Adipocyte (in vitro differentiated cells): ENCODE measurements around the gene SDE2.
"Not testable (repeated sequence)": the region's sequence is repeated elsewhere in the genome, so short reads cannot be mapped to it uniquely, and the experiment has no call there.

Experiments used
- DNase-seq: peaks from one replicate; pipeline ENCODE4 v3.0.0-alpha.2; 2015; ENCODE audit warnings: low read depth
- H3K27me3 ChIP-seq: replicated peaks from 2 replicates; pipeline ENCODE4 v1.7.0; 2013; ENCODE audit warnings: mild to moderate bottlenecking, low read length, moderate library complexity; ENCODE audit not compliant: control insufficient read depth, insufficient read depth
- H3K36me3 ChIP-seq: 2 replicates; pipeline ENCODE4 v1.7.0; 2013; ENCODE audit warnings: low read length, mild to moderate bottlenecking, moderate library complexity; ENCODE audit not compliant: control insufficient read depth, insufficient read depth, severe bottlenecking
- H3K4me1 ChIP-seq: 2 replicates; pipeline ENCODE4 v1.7.0; 2013; ENCODE audit warnings: mild to moderate bottlenecking, low read length, moderate library complexity; ENCODE audit not compliant: control insufficient read depth, insufficient read depth
- H3K4me3 ChIP-seq: 2 replicates; pipeline ENCODE4 v1.7.0; 2013; ENCODE audit warnings: mild to moderate bottlenecking, low read length, moderate library complexity
- H3K9ac ChIP-seq: 2 replicates; pipeline ENCODE4 v1.7.0; 2013; ENCODE audit warnings: mild to moderate bottlenecking, low read length, moderate library complexity
- H3K9me3 ChIP-seq: 2 replicates; pipeline ENCODE4 v1.7.0; 2013; ENCODE audit warnings: mild to moderate bottlenecking, low read length, moderate library complexity; ENCODE audit not compliant: control insufficient read depth

Gene SDE2

GRCh38 chr1:226006686-226007085 is 7.5 kb upstream of the SDE2 start:
- H3K36me3 ChIP-seq: no peaks in the 10 kb centered on the region
- H3K4me3 ChIP-seq: no peak overlapping the region
- DNase-seq: no peak
- peaks cover 13% of the 10 kb centered on the region for H3K4me1 ChIP-seq
- no peaks in the 10 kb centered on the region for H3K9me3 ChIP-seq
- no peak overlapping the region for H3K9ac ChIP-seq
- peaks cover 4% of the 10 kb centered on the region for H3K27me3 ChIP-seq

GRCh38 chr1:226004396-226004795 is 5.3 kb upstream of the SDE2 start:
- no peak for DNase-seq
- Histone ChIP-seq H3K9ac (no peak overlapping the region), H3K36me3 (no peaks in the 10 kb centered on the region)

DNA sequence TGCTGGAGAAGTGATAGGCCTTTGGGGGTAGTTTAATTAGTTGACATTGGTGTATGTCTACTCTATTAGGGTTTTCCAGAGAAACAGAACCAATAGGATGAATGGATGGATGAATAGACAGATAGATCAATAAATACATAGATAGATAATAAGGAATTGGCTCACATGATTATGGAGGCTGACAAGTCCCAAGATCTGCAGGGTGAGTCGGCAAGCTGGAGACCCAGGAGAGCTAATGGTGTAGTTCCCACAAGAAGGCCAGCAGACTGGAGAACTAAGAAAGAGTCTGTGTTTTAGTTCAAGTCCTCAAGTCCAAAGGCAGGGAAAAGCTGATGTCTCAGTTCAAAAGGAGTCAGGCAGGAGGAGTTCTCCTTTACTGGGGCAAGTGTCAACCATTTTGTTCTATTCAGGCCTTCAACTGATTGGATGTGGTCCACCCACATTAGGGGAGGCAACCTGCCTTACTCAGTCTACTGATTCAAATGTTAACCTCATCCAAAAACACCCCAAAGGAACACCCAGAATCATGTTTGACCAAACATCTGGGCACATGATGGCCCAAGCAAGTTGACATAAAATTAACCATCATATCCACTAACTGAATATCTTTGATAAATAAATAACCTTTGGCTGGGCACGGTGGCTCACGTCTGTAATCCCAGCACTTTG is 4.5 kb upstream of the SDE2 start:
- Histone ChIP-seq H3K4me3 (no peak overlapping the region), H3K4me1 (peaks cover 22% of the 10 kb centered on the region), H3K36me3 (no peaks in the 10 kb centered on the region), H3K9me3 (no peaks in the 10 kb centered on the region), H3K27me3 (no peaks in the 10 kb centered on the region), H3K9ac (no peak overlapping the region)
- DNase-seq: no peak

More at GRCh38 chr1:226004396-226004795, 5.3 kb upstream of the SDE2 start:
- no peaks in the 10 kb centered on the region for H3K9me3 ChIP-seq
- peaks cover 22% of the 10 kb centered on the region for H3K4me1 ChIP-seq
- no peak overlapping the region for H3K4me3 ChIP-seq
- no peaks in the 10 kb centered on the region for H3K27me3 ChIP-seq

DNA sequence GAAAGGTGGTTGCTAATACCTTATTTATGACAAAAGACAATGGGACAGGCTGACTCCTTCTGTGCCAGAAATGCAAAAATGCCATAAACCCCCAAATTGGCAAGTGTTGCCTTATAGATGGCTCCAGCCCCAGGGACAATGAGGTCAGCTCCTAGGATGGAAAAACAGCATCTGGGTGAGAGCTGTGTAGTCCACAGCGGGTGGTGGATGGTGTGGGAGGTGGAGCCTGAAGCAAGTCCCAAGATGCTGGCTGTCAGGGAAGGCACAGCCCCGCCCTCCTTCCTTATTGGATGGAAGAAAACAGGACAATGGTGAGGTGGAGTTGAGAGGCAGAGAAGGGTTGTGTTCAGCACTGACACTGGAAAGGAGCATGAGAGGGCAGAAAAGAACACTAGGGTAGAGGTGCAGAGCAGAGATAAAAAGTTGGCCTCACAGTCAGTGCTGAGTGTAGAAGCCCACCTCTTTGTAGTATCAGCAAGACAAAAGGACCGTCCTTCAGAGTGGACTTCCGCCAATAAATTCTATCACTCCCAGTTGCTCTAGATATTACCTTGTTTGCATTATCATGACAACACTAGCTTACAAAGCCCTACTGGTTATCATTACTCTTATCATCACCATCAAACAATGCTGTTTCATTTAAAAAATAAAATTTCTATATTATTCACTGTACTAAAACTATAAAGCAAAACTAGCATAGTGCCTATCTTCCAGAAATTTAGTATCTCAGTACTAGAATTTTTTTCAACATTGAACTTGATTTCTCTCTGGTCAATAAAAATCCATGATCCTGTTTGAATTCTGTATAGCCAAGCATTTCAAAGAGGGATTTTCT is 3.7 kb upstream of the SDE2 start:
- no peak overlapping the region for H3K4me3 ChIP-seq
- DNase-seq: no peak

DNA sequence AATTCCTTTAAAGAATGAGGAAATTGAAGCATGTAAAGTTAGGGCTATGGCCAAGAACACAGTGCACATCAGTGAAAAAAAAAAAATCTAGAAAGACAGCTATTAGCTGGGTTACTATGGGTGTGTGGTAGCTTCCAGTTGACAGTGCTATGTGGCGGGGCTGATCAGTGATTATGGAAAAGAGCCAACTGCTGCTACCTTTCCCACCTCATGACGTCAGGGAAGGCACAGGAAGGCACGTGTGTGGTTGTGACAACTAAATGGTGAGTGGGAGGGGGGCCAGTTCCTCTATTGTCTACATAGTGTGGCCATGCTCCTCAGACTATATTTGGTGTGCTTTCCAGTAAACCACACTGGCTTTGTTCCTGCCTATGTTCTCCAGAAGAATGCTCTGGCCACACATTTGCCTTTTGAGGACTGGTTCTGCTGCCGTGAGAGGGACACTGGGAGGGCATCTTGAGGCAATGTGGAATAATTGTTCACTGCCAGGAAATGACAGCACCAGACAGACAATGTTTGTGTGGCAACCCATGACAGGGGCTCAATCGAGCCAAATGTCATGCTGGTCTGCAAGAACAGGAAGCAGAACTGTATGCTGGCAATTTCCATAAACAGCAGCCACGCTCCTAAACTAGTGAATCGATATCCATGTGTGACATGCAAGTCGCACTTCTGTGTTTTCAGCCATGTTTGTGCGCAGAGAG is 3.0 kb upstream of the SDE2 start:
- Histone ChIP-seq H3K4me3 (no peak overlapping the region), H3K27me3 (no peaks in the 10 kb centered on the region), H3K9me3 (no peaks in the 10 kb centered on the region), H3K9ac (no peak overlapping the region), H3K4me1 (peaks cover 34% of the 10 kb centered on the region), H3K36me3 (no peaks in the 10 kb centered on the region)
- DNase-seq: no peak

More for the DNA sequence above, 3.7 kb upstream of the SDE2 start:
- Histone ChIP-seq H3K27me3 (no peaks in the 10 kb centered on the region), H3K9me3 (no peaks in the 10 kb centered on the region), H3K9ac (no peak overlapping the region), H3K36me3 (no peaks in the 10 kb centered on the region), H3K4me1 (peaks cover 26% of the 10 kb centered on the region)

DNA sequence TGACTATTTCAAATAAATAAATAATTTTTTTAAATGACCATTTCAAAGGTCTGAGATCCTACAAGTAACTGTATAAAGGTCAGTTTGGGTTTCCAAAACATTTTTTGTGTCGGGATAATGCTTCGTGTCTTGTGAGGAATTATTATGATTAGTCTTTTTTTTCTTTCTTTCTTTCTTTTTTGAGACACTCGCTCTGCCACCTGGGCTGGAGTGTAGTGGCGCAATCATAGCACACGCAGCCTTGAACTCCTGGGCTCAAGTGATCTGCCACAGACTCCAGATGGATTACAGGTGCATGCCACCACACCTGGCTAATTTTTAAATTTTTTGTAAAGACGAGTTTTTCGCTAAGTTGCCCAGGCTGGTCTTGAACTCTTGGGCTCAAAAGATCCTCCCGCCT is 1.9 kb upstream of the SDE2 start:
- no peaks in the 10 kb centered on the region for H3K36me3 ChIP-seq
- H3K27me3 ChIP-seq: no peaks in the 10 kb centered on the region
- H3K9ac ChIP-seq: no peak overlapping the region
- peaks cover 41% of the 10 kb centered on the region for H3K4me1 ChIP-seq
- no peaks in the 10 kb centered on the region for H3K9me3 ChIP-seq
- DNase-seq: no peak
- H3K4me3 ChIP-seq: no peak overlapping the region

- H3K9ac ChIP-seq, H3K27me3 ChIP-seq, H3K4me3 ChIP-seq, H3K36me3 ChIP-seq, H3K9me3 ChIP-seq, DNase-seq: not testable (repeated sequence)
- H3K4me1 ChIP-seq: peaks cover 41% of the 10 kb centered on the region
Measured at GRCh38 chr1:226000493-226001081, 1.4 kb upstream of the SDE2 start.

GRCh38 chr1:225999912-226000337 is 782 bp upstream of the SDE2 start:
- peaks cover 41% of the 10 kb centered on the region for H3K4me1 ChIP-seq
- DNase-seq: no peak
- peak overlapping the region; percentile 82 for H3K4me3 ChIP-seq
- peak overlapping the region; percentile 85 for H3K9ac ChIP-seq
- no peaks in the 10 kb centered on the region for H3K9me3 ChIP-seq
- peaks cover 5% of the 10 kb centered on the region for H3K36me3 ChIP-seq
- H3K27me3 ChIP-seq: no peaks in the 10 kb centered on the region

GRCh38 chr1:225998560-225999226 is 450 bp downstream of the SDE2 start:
- Histone ChIP-seq H3K36me3 (peaks cover 14% of the 10 kb centered on the region), H3K4me1 (peaks cover 42% of the 10 kb centered on the region), H3K4me3 (peak overlapping the region; percentile 99), H3K9me3 (no peaks in the 10 kb centered on the region), H3K9ac (peak overlapping the region; percentile 99), H3K27me3 (no peaks in the 10 kb centered on the region)
- DNase-seq: peak; percentile 61

GRCh38 chr1:225996946-225997545 is 2.1 kb downstream of the SDE2 start:
- Histone ChIP-seq H3K9ac (no peak overlapping the region), H3K27me3 (no peaks in the 10 kb centered on the region), H3K9me3 (no peaks in the 10 kb centered on the region), H3K4me3 (peak overlapping the region; percentile 99), H3K4me1 (peaks cover 35% of the 10 kb centered on the region), H3K36me3 (peaks cover 25% of the 10 kb centered on the region)
- no peak for DNase-seq
